ENCODE measurements around the gene MPP3.

MPP3 gene

GRCh38 chr17:43801844-43802243 is 31.1 kb downstream of the MPP3 start (continued):
- TF ChIP-seq, protein P1, sequence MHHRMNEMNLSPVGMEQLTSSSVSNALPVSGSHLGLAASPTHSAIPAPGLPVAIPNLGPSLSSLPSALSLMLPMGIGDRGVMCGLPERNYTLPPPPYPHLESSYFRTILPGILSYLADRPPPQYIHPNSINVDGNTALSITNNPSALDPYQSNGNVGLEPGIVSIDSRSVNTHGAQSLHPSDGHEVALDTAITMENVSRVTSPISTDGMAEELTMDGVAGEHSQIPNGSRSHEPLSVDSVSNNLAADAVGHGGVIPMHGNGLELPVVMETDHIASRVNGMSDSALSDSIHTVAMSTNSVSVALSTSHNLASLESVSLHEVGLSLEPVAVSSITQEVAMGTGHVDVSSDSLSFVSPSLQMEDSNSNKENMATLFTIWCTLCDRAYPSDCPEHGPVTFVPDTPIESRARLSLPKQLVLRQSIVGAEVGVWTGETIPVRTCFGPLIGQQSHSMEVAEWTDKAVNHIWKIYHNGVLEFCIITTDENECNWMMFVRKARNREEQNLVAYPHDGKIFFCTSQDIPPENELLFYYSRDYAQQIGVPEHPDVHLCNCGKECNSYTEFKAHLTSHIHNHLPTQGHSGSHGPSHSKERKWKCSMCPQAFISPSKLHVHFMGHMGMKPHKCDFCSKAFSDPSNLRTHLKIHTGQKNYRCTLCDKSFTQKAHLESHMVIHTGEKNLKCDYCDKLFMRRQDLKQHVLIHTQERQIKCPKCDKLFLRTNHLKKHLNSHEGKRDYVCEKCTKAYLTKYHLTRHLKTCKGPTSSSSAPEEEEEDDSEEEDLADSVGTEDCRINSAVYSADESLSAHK (tag by site-specific recombination; IDR thresholded peaks at IDR 0.05): no peak

GRCh38 chr17:43800736-43801135 is 32.2 kb downstream of the MPP3 start:
- H3K9me3 ChIP-seq (ENCODE audit: control insufficient read depth, insufficient read depth, low read depth, low read length): no peaks in the 10 kb centered on the region
- TF ChIP-seq ZSCAN4 (tag by site-specific recombination; IDR thresholded peaks at IDR 0.05) (no peak), ZBTB1 (tag by site-specific recombination; IDR thresholded peaks at IDR 0.05) (no peak), OSR2 (tag by site-specific recombination; IDR thresholded peaks at IDR 0.05) (no peak), FEZF1 (tag by site-specific recombination; IDR thresholded peaks at IDR 0.05) (no peak), KLF8 (tag by site-specific recombination; IDR thresholded peaks at IDR 0.05) (no peak), ZNF24 (tag by site-specific recombination; IDR thresholded peaks at IDR 0.05) (no peak), ZNF362 (tag by site-specific recombination; IDR thresholded peaks at IDR 0.05) (no peak), ZBTB26 (tag by site-specific recombination; optimal IDR thresholded peaks at IDR 0.05) (no peak), ZNF335 (tag by site-specific recombination; conservative IDR thresholded peaks at IDR 0.05) (no peak), ZNF707 (tag by site-specific recombination; IDR thresholded peaks at IDR 0.05) (no peak), ZBTB48 (tag by site-specific recombination; IDR thresholded peaks at IDR 0.05) (no peak), ZNF555 (tag by site-specific recombination; conservative IDR thresholded peaks at IDR 0.05) (no peak), ZNF701 (tag by site-specific recombination; IDR thresholded peaks at IDR 0.05) (no peak), SCRT2 (tag by site-specific recombination; IDR thresholded peaks at IDR 0.05) (no peak), RBAK (tag by site-specific recombination; IDR thresholded peaks at IDR 0.05) (no peak)
- TF ChIP-seq, protein P2, sequence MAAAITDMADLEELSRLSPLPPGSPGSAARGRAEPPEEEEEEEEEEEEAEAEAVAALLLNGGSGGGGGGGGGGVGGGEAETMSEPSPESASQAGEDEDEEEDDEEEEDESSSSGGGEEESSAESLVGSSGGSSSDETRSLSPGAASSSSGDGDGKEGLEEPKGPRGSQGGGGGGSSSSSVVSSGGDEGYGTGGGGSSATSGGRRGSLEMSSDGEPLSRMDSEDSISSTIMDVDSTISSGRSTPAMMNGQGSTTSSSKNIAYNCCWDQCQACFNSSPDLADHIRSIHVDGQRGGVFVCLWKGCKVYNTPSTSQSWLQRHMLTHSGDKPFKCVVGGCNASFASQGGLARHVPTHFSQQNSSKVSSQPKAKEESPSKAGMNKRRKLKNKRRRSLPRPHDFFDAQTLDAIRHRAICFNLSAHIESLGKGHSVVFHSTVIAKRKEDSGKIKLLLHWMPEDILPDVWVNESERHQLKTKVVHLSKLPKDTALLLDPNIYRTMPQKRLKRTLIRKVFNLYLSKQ (tag by site-specific recombination; IDR thresholded peaks at IDR 0.05; ENCODE audit: borderline replicate concordance): no peak
- ChIA-PET POLR2A (no interaction called here), CTCF (interaction anchor here (0.8 to 1.9 kb wide), 2 partner anchors 34 to 46 kb away, joined by 4 to 5 read pairs; partner anchors contain the start of gene CD300LG)
- H3K27ac ChIP-seq (ENCODE audit: extremely low read depth, low read depth, low read length): no peak overlapping the region
- no peak overlapping the region for H3K4me3 ChIP-seq (ENCODE audit: low read depth, low read length)
- H3K4me1 ChIP-seq (ENCODE audit: control insufficient read depth, insufficient read depth, low read length): no peaks in the 10 kb centered on the region
- peaks cover 3 to 18% of the 10 kb centered on the region in 2 experiments for H3K36me3 ChIP-seq (ENCODE audit: control insufficient read depth in 2 of 2, insufficient read depth in 1 of 2, low read length in 2 of 2)
